ENCODE results near the gene LYPD6B.

GRCh38 chr2:149236410-149236809 is 197.9 kb downstream of the LYPD6B start:
- TF ChIP-seq JUNB (IDR thresholded peaks at IDR 0.05; ENCODE audit: unreplicated experiment): no peak
- TF ChIP-seq, protein P1, sequence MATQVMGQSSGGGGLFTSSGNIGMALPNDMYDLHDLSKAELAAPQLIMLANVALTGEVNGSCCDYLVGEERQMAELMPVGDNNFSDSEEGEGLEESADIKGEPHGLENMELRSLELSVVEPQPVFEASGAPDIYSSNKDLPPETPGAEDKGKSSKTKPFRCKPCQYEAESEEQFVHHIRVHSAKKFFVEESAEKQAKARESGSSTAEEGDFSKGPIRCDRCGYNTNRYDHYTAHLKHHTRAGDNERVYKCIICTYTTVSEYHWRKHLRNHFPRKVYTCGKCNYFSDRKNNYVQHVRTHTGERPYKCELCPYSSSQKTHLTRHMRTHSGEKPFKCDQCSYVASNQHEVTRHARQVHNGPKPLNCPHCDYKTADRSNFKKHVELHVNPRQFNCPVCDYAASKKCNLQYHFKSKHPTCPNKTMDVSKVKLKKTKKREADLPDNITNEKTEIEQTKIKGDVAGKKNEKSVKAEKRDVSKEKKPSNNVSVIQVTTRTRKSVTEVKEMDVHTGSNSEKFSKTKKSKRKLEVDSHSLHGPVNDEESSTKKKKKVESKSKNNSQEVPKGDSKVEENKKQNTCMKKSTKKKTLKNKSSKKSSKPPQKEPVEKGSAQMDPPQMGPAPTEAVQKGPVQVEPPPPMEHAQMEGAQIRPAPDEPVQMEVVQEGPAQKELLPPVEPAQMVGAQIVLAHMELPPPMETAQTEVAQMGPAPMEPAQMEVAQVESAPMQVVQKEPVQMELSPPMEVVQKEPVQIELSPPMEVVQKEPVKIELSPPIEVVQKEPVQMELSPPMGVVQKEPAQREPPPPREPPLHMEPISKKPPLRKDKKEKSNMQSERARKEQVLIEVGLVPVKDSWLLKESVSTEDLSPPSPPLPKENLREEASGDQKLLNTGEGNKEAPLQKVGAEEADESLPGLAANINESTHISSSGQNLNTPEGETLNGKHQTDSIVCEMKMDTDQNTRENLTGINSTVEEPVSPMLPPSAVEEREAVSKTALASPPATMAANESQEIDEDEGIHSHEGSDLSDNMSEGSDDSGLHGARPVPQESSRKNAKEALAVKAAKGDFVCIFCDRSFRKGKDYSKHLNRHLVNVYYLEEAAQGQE (IDR thresholded peaks at IDR 0.05; ENCODE audit: unreplicated experiment): no peak
- no peak for TF ChIP-seq POLR2AphosphoS5 (IDR thresholded peaks at IDR 0.05; ENCODE audit: low read depth)
- TF ChIP-seq, protein P2, sequence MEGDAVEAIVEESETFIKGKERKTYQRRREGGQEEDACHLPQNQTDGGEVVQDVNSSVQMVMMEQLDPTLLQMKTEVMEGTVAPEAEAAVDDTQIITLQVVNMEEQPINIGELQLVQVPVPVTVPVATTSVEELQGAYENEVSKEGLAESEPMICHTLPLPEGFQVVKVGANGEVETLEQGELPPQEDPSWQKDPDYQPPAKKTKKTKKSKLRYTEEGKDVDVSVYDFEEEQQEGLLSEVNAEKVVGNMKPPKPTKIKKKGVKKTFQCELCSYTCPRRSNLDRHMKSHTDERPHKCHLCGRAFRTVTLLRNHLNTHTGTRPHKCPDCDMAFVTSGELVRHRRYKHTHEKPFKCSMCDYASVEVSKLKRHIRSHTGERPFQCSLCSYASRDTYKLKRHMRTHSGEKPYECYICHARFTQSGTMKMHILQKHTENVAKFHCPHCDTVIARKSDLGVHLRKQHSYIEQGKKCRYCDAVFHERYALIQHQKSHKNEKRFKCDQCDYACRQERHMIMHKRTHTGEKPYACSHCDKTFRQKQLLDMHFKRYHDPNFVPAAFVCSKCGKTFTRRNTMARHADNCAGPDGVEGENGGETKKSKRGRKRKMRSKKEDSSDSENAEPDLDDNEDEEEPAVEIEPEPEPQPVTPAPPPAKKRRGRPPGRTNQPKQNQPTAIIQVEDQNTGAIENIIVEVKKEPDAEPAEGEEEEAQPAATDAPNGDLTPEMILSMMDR (conservative IDR thresholded peaks at IDR 0.05; ENCODE audit: low read depth in 2 of 2): no peak
- no peak for TF ChIP-seq STAT1 (IDR thresholded peaks at IDR 0.05; ENCODE audit: unreplicated experiment)
